NCI-H2081 (cell line): Measurements from ENCODE around the gene APP.
"Not testable (repeated sequence)": the region's sequence is repeated elsewhere in the genome, so short reads cannot be mapped to it uniquely, and the experiment has no call there.

Source experiments
- DNase-seq, 2 experiments: peaks; one replicate each; lab custom pipeline; 2025; lab: John Stamatoyannopoulos, UW

Gene APP

GRCh38 chr21:25938658-25939395, 231.7 kb downstream of the APP start:
- DNase-seq, result no peak

GRCh38 chr21:25936776-25937175, 233.8 kb downstream of the APP start:
- no peak for DNase-seq

GRCh38 chr21:25934771-25935224, 235.8 kb downstream of the APP start:
- DNase-seq, result peak in 1 of 2 experiments; percentile 2

GRCh38 chr21:25934130-25934529, 236.4 kb downstream of the APP start:
- DNase-seq, result no peak

- DNase-seq, result no peak
These were observed 238.8 kb downstream of the APP start for GRCh38 chr21:25931765-25932164.

GRCh38 chr21:25929856-25930520, 240.6 kb downstream of the APP start:
- DNase-seq, result no peak

GRCh38 chr21:25927195-25927880, 243.2 kb downstream of the APP start:
- DNase-seq, result no peak

GRCh38 chr21:25925936-25926335, 244.6 kb downstream of the APP start:
- DNase-seq, result no peak

- DNase-seq, result no peak
These were observed 245.3 kb downstream of the APP start for GRCh38 chr21:25925064-25925800.

GRCh38 chr21:25918152-25918551, 252.4 kb downstream of the APP start:
- not testable (repeated sequence) for DNase-seq

- no peak for DNase-seq
These were observed 254.3 kb downstream of the APP start for GRCh38 chr21:25916226-25916625.

GRCh38 chr21:25913479-25913878, 257.1 kb downstream of the APP start:
- peak in 1 of 2 experiments; percentile 5 for DNase-seq

- no peak for DNase-seq
These were observed 258.2 kb downstream of the APP start for GRCh38 chr21:25912402-25912746.

- peak; percentile 10 to 71 for DNase-seq
These were observed 258.7 kb downstream of the APP start for GRCh38 chr21:25911730-25912401.

GRCh38 chr21:25910809-25911208, 259.8 kb downstream of the APP start:
- DNase-seq, result no peak

GRCh38 chr21:25909341-25909740, 261.2 kb downstream of the APP start:
- DNase-seq, result no peak

- no peak for DNase-seq
These were observed 262.1 kb downstream of the APP start for GRCh38 chr21:25908495-25908894.

GRCh38 chr21:25907573-25908275, 262.8 kb downstream of the APP start:
- DNase-seq, result peak in 1 of 2 experiments; percentile 57

- no peak for DNase-seq
These were observed 264.0 kb downstream of the APP start for GRCh38 chr21:25906587-25906986.

GRCh38 chr21:25905126-25905525, 265.4 kb downstream of the APP start:
- DNase-seq, result no peak
